T-helper 2 cell (primary cell): Measurements from ENCODE around the gene KCP.
"Not testable (repeated sequence)": the region's sequence is repeated elsewhere in the genome, so short reads cannot be mapped to it uniquely, and the experiment has no call there.

ENCODE experiments used
- DNase-seq, 5 experiments: peaks; one replicate each; pipeline versions ENCODE4 v3.0.0 to v3.0.0-alpha.2; 2012 to 2022

KCP gene

GRCh38 chr7:128920913-128921582 lies 10.5 kb upstream of the KCP start:
- DNase-seq, result no peak

- no peak for DNase-seq
Observed at GRCh38 chr7:128919881-128920799, 9.6 kb upstream of the KCP start.

- DNase-seq, result no peak
Observed at GRCh38 chr7:128919241-128919640, 8.7 kb upstream of the KCP start.

GRCh38 chr7:128918016-128918665 lies 7.6 kb upstream of the KCP start:
- DNase-seq, result no peak

GRCh38 chr7:128917122-128917521 lies 6.6 kb upstream of the KCP start:
- no peak for DNase-seq

GRCh38 chr7:128916643-128916915 lies 6.1 kb upstream of the KCP start:
- no peak for DNase-seq

GRCh38 chr7:128915841-128916642 lies 5.5 kb upstream of the KCP start:
- DNase-seq, result no peak

- no peak for DNase-seq
Observed at GRCh38 chr7:128915271-128915819, 4.8 kb upstream of the KCP start.

GRCh38 chr7:128914566-128915151 lies 4.2 kb upstream of the KCP start:
- no peak for DNase-seq

- no peak for DNase-seq
Observed at GRCh38 chr7:128913870-128914565, 3.5 kb upstream of the KCP start.

- DNase-seq, result not testable (repeated sequence)
Observed at GRCh38 chr7:128912709-128913495, 2.4 kb upstream of the KCP start.

GRCh38 chr7:128912281-128912680 lies 1.8 kb upstream of the KCP start:
- DNase-seq, result no peak

- DNase-seq, result no peak
Observed at GRCh38 chr7:128911423-128912031, 1.0 kb upstream of the KCP start.

- no peak for DNase-seq
Observed at GRCh38 chr7:128909625-128910568, 612 bp downstream of the KCP start.

- no peak for DNase-seq
Observed at GRCh38 chr7:128908750-128909624, 1.5 kb downstream of the KCP start.

- DNase-seq, result no peak
Observed at GRCh38 chr7:128906766-128907559, 3.5 kb downstream of the KCP start.
